ENCODE data around the gene MCAT. TPM values are rescaled to one million over a fixed set of nuclear protein-coding genes. Genes with fewer than 3 reads are reported as not detected.

The MCAT gene
- polyA plus RNA-seq, 1 of the 3 experiments (the other 2 are of a cell fraction), result 12.0 TPM

DNA sequence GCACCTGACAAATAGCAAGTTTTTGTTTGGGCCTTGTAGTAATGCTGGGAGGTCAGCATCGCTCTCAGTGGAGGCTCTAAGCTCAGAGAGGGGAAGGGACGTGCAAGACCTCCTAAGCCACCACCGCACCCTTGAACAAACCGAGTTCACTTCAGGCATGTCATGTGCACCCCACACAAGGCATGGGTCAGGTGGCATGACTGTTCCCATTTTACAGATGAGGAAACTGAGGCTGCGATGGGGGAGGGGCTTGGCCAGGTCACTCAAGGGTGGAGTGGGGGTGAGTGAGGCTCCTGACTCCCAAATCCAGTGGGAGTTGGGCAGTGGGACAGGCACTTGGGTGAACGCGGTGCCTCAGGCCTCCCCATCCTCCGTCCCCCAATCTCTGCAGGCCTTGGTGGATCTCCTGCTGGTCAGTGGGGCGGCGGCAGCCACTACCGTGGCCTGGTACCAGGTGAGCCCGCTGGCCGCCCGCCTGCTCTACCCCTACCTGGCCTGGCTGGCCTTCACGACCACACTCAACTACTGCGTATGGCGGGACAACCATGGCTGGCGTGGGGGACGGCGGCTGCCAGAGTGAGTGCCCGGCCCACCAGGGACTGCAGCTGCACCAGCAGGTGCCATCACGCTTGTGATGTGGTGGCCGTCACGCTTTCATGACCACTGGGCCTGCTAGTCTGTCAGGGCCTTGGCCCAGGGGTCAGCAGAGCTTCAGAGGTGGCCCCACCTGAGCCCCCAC is 19.4 kb upstream of the MCAT start:
- ChIA-PET POLR2A (no interaction called here), CTCF (no interaction called here)
- H3K9me3 ChIP-seq, result no peaks in the 10 kb centered on the region
- DNase-seq, result no peak
- no peaks in the 10 kb centered on the region for H3K36me3 ChIP-seq (replicated peaks in 1 of 2; ENCODE audit: control insufficient read depth in 1 of 2, insufficient read depth in 2 of 2, low read length in 1 of 2)
- no peaks in the 10 kb centered on the region for H3K4me1 ChIP-seq (ENCODE audit: control insufficient read depth in 1 of 2, insufficient read depth in 2 of 2, low read depth in 1 of 2, low read length in 1 of 2)
- no CpG with 5 or more reads among the region's 24 CpGs for WGBS (ENCODE audit: low lambda C conversion rate)
- H3K79me2 ChIP-seq (ENCODE audit: insufficient read depth), result peaks cover 8% of the 10 kb centered on the region; the same call in 1 of the 2 replicates
- H3K27ac ChIP-seq (ENCODE audit: low read depth in 2 of 2, low read length in 1 of 2), result no peak overlapping the region
- H3K4me3 ChIP-seq (ENCODE audit: low read depth in 2 of 2, low read length in 1 of 2), result no peak overlapping the region
- TF ChIP-seq REST (IDR thresholded peaks at IDR 0.05; ENCODE audit: low read depth, low read length), result no peak
- TF ChIP-seq, protein P1, sequence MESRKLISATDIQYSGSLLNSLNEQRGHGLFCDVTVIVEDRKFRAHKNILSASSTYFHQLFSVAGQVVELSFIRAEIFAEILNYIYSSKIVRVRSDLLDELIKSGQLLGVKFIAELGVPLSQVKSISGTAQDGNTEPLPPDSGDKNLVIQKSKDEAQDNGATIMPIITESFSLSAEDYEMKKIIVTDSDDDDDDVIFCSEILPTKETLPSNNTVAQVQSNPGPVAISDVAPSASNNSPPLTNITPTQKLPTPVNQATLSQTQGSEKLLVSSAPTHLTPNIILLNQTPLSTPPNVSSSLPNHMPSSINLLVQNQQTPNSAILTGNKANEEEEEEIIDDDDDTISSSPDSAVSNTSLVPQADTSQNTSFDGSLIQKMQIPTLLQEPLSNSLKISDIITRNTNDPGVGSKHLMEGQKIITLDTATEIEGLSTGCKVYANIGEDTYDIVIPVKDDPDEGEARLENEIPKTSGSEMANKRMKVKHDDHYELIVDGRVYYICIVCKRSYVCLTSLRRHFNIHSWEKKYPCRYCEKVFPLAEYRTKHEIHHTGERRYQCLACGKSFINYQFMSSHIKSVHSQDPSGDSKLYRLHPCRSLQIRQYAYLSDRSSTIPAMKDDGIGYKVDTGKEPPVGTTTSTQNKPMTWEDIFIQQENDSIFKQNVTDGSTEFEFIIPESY (IDR thresholded peaks at IDR 0.05; ENCODE audit: borderline replicate concordance, low read depth), result no peak
- no peak for TF ChIP-seq TCF12 (IDR thresholded peaks at IDR 0.05)
- TF ChIP-seq RAD21 (IDR thresholded peaks at IDR 0.05; ENCODE audit: low read length), result no peak
- no peak for TF ChIP-seq IRF3 (IDR thresholded peaks at IDR 0.05; ENCODE audit: low read depth, low read length)
- no peak for TF ChIP-seq GATA2 (CRISPR knock-in tag; IDR thresholded peaks at IDR 0.05)
- no peak for TF ChIP-seq CTCF (IDR thresholded peaks at IDR 0.05)
- no peak for TF ChIP-seq RCOR1 (IDR thresholded peaks at IDR 0.05; ENCODE audit: low read length)
- no peak for TF ChIP-seq MXI1 (IDR thresholded peaks at IDR 0.05; ENCODE audit: low read depth, low read length)
- no peak for TF ChIP-seq EP300 (IDR thresholded peaks at IDR 0.05; ENCODE audit: borderline replicate concordance in 1 of 2, low read depth in 1 of 2, low read length in 1 of 2)
- no peak for TF ChIP-seq FOXJ3 (CRISPR knock-in tag; IDR thresholded peaks at IDR 0.05)
- H3K9ac ChIP-seq, result no peak overlapping the region
- H4K20me1 ChIP-seq (ENCODE audit: insufficient read depth), result no peaks in the 10 kb centered on the region
- no peaks in the 10 kb centered on the region for H3K9me2 ChIP-seq
- H2AFZ ChIP-seq (ENCODE audit: low read depth), result no peak overlapping the region
- no peaks in the 10 kb centered on the region for H3K27me3 ChIP-seq (ENCODE audit: insufficient read depth)
- H3K4me2 ChIP-seq, result no peak overlapping the region
- H3F3A ChIP-seq (replicated peaks; ENCODE audit: insufficient read depth), result no peaks in the 10 kb centered on the region

All from SK-N-SH (cell line).